GM18861 (cell line): ENCODE data around the gene FXN.
"Not testable (repeated sequence)": the region's sequence is repeated elsewhere in the genome, so short reads cannot be mapped to it uniquely, and the experiment has no call there.

Experiments used
- ATAC-seq: cut with Tn5 transposase; IDR thresholded peaks from one replicate; pipeline ENCODE4 v1.9.1; 2021; ENCODE audit not compliant: unreplicated experiment

FXN gene

DNA sequence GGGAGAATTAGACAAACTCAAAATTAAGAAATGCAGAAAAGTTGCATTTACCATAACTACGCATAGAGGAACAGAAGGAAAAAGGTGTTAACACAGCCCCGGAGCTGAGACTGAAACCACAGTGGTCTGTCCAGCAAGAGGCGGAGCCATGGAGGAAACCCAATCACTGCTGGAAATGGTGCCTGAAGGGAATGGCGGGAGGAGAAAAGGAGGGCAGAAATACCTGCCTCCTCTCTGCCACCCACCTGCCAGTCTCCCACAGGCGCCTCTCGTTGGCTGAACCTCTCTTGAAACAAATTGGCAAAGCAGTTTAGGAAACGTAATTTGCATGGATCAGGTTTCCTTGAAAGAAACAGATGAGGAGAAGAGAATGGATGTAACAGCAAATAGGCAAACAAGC lies 11.9 kb upstream of the FXN start:
- ATAC-seq, result no peak

DNA sequence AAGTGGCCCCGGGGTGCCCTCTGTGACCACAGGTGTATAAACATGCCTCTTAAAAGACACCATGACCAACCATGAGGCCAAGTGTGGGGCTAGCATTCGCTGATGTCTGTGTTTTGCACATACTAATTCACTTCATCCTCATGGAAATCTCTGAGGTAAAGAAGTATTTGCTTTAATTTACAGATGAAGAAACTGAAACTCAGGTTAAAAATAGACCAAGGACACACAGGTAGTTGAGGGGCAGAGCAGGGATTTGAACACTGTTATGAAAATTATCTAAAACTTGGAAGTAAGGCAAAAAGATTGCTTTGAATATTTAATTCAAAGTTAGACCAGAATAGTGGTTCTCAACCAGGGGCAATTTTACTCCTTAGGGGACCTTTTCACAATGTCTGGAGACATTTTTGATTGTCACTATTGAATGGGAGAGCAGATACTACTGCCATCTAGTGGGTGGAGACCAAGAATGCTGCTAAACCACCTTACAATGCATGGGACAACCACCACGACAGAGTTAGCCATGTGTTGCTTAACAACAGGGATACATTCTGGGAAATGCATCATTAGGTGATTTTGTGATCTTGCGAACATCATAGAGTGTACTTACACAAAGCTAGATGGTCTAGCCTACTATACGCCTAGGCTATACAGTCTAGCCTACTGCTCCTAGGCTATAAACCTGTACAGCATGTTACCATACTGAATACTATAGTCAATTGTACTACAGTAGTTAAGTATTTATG lies 8.0 kb upstream of the FXN start:
- ATAC-seq, result peak; percentile 71

DNA sequence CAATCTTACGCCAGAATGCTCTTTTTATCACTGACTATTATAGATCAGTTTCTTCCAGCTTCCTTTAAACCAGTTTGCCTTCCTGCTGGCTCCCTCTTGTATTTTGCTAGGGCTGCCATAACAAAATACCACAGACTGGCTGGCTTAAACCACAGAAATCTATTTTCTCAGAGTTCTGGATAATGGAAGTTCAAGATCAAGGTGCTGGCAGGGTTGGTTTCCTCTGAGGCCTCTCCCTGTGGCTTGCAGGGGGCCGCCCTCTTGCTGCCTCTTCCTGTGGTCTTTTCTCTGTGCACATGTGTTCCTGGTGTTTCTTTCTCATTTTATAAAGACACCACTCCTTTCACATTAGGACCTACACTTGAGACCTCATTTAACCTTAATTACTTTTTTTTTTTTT lies 6.8 kb upstream of the FXN start:
- ATAC-seq, result no peak

DNA sequence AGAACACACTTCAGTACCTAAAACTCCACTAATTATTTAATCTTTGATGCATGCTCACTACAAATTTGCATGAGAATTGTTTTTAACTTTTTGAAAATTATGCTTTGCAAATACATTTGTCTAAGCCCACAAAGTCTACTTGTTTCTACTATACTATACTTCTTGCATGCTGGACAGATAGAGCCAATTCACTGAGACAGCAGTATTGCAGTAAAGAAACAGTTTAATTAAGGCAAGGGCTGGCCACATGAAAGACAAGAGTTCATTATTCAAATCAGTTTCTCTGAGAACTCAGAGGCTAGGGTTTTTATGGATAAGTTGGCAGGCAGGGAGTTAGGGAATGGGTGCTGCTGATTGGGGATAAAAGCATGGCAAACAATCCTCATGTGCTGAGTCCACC lies 6.0 kb upstream of the FXN start:
- ATAC-seq, result no peak

DNA sequence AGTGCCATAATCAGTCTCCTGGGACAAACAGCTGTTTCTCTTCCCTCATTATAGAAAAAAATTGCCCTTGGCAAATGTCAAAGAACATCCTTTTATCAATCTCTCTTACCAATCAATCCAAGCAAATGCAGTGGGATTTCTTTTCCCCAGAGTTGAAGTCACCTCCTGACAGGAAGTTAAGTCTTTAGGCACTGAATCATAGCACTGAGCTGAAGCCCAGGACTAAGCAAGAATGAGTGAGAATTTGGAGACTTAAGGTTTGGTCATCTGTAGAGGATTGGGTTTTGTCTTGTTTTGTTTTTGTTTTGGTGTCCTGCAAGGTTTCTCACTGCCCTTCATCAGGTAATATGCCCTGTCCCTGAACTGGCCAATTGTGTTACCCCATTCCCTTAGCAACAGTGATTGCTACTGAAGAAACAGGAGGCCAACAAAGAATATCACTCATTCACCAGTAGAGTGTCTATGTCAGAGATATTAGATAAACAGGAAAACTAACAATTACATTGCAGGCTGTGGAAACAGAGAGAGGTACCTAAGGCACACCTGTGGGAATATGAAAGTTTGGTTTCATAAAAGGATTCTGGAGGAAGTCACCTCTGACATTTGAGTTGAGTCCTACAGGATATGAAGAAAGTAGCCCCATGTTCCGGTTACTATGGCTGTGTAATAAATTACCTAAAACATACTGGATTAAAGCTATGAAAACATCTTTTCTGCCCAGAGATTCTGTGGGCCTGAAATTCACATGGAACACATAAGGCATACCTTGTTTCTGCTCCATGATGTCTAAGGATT lies 4.5 kb upstream of the FXN start:
- ATAC-seq, result no peak

DNA sequence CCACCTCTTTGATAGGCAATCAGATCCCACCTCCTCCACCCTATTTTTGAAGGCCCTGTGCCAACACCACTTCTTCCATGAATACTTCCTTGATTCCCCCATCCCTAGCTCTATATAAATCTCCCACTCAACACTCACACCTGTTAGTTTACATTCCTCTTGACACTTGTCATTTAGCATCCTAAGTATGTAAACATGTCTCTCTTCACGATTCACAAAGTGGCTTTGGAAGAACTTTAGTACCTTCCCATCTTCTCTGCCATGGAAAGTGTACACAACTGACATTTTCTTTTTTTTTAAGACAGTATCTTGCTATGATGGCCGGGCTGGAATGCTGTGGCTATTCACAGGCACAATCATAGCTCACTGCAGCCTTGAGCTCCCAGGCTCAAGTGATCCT lies 1.5 kb upstream of the FXN start:
- no peak for ATAC-seq

DNA sequence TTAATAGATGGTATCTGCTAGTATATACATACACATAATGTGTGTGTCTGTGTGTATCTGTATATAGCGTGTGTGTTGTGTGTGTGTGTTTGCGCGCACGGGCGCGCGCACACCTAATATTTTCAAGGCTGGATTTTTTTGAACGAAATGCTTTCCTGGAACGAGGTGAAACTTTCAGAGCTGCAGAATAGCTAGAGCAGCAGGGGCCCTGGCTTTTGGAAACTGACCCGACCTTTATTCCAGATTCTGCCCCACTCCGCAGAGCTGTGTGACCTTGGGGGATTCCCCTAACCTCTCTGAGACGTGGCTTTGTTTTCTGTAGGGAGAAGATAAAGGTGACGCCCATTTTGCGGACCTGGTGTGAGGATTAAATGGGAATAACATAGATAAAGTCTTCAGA lies 757 bp downstream of the FXN start:
- peak; percentile 20 for ATAC-seq

DNA sequence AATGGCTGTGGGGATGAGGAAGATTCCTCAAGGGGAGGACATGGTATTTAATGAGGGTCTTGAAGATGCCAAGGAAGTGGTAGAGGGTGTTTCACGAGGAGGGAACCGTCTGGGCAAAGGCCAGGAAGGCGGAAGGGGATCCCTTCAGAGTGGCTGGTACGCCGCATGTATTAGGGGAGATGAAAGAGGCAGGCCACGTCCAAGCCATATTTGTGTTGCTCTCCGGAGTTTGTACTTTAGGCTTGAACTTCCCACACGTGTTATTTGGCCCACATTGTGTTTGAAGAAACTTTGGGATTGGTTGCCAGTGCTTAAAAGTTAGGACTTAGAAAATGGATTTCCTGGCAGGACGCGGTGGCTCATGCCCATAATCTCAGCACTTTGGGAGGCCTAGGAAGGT lies 1.2 kb downstream of the FXN start:
- ATAC-seq, result no peak

DNA sequence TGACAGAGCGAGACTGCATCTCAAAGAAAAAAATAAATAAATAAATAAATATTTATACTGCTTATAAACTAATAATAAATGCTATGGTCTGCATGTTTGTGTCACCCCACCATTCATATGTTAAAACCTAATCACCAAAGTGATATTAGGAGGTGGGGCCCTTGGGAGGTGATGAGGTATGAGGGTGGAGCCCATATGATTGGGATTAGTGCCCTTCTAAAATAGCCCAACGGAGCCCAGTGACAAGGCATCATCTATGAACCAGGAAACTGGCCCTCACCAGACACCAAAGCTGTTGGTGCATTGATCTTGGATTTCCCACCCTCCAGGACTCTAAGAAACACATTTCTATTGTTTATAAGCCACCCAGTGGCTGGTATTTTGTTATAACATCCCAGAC lies 5.1 kb downstream of the FXN start:
- no peak for ATAC-seq

DNA sequence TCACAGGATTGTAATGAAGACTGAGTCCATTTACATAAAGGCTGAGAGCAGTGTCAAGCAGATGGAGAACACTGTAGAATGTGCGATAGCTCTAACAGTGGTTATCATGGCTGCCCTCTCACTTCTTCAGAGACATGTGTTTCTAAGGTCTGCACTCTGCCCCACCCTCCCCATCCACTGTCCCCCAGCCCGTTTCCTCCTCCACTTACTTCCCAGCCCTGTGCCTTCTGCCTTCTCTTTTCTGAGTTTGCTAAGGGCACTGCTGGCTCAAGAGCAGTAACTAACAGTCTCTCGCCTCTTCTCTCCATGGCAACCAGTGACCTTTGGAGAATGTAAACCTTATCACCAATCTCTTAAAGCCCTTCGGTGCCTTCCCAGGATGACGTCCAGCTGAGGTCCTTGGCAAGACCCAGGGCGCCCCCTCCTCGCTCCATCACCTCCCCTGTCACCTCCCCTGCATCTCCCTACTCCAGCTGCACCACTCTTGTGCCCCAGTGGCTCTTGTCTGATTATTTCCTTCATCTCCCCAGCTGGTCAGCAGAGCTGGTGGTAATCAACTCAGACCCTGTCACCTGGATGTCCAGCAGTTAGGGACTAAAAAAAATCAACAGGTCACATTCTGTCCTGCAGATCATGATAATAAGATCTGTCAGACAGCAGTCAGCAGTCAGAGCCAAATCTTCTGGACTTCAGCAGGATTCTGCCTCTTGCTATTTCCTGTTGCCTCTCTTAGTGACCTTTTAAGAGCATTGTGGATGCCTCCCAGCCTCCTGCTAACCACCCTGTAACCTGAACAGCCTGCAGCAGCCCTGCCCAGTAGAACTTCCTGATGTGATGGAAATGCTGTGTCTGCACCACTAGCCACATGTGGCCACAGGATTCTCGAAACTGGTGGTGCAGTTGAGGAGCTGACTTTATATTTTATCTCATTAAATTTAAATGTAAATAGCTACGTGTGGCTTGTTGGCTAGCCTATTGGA lies 9.0 kb downstream of the FXN start:
- no peak for ATAC-seq

DNA sequence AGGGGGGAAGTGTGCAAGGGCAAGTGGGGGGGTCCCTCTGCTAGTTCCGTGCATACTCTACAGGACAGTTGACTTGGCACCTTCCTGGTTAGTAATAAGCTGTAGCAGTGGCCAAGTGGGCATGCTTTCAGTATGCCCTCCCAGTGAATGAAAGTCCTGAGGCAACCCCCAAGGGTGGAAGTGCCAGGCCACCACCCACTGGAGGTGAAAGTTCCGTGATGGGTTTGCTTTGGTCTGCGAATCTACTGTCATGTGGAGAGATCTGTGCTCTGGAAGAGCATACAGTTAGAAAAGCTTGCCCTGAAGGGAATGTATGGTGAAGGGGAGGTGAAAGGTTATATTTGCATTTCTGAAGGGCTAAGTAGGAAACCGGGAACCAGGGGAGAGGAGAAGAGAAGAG lies 10.3 kb downstream of the FXN start:
- no peak for ATAC-seq

DNA sequence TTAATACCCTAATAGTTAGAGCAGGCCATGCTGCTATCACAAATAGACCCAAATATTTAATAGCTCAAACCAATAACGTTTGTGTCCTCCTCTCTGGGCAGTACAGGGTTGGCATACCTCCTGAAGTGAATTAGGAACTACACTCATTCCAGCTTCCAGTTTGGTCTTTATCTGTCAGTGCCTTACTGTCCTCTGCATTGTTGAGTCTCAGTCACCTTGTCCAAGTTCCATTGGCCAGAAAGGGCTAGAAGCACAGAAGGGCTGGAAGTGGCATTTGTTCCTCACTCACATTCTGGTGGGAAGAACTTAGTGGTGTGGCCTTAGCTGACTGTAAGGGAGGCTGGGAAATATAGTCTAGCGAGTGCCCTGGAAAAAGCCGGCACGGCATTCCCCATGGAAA lies 11.2 kb downstream of the FXN start:
- ATAC-seq, result no peak

DNA sequence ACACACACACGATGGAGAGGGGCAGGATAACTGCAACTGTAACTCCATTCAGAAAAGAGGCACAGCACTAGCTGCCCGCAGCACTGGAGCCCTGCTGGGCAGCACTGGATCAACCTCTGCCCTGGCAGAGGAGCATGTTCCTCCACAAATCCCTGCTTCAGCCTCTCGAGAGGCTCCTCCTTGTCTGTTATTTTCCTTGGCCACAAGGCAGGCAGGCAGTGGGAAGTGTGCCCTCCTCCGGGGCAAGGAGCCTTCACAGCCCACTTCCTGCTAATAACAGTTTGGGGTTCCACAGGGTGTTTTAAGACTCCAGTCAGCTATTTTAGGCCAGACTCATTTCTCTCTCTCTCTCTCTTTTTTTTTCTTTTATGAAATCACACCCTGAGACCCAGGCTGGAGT lies 11.8 kb downstream of the FXN start:
- ATAC-seq, result no peak

DNA sequence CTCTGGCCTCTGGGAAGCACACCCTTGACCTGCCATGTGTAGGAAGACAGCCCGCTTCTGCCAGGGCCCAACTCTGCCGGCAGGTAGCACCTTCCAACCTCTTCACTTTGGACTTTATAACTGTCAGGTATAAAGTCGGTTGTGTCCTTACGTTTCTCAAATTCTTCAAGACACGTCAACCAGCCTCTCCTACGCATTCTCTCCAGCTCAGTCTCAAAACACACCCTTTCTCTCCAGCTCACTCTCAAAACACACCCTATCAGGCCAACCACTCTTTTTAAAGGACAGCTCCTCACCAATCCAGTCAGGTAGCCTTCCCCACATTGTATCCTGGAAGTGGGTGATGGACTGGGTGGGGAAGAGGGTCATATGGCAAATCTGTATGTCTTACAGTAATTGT lies 13.5 kb downstream of the FXN start:
- no peak for ATAC-seq

DNA sequence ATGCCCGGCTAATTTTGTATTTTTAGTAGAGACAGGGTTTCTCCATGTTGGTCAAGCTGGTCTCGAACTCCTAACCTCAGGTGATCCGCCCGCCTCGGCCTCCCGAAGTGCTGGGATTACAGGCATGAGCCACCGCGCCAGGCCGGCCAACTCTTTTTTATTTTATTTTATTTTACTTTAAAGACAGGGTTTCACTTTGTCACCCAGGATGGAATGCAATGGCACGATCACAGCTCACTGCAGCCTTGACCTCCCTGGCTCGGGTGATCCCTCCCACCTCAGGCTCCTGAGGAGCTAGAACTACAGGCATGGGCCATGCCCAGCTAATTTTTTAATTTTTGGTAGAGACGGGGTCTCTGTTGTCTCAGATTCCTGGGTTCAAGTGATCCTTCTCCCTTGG lies 15.4 kb downstream of the FXN start:
- not testable (repeated sequence) for ATAC-seq

DNA sequence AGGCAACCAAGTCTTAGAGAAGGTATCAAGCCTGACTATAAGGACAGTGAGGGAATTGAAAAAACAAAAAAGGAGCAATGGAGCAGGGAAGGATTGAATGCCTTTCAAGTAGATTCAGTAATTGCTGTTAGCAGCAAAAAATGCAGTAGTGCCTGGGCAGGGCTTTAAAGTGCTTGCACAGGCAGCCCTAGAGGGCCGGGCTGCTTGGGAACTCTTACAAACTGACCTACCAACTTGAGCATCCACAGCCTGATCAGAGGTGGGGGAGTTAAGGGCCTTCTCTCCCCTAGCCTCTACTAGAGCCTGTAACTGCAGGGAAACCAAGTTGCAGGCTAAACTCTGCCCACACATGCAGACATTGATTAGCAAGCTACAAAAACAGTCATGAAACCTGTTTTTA lies 19.4 kb downstream of the FXN start:
- ATAC-seq, result no peak

DNA sequence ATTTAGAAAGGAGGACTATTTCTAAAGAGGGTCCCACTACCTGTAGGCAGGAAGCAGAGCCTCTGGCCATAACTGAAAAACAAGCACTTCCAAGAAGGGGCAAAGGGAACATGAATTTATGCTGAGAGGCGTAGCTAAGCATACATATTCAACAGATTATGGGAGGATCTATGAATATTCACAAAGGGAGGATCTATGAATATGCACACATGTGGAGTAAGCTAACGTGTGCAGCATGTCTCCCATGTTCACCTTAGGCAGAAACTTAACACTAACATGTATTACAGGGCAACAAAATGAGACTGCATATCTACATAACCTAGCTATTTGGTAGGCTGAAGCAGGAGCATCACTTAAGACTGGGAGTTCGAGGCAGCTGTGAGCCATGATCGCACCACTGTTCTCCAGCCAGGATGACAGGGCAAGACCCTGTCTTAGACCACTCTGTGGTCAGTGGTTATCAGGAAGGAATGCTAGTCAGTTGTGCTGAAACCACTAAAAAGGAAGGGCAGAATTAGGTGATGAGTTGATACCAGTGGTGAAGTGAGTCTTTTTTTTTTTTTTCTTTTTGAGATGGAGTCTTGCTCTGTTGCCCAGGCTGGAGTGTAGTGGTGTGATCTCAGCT lies 20.8 kb downstream of the FXN start:
- ATAC-seq, result no peak

DNA sequence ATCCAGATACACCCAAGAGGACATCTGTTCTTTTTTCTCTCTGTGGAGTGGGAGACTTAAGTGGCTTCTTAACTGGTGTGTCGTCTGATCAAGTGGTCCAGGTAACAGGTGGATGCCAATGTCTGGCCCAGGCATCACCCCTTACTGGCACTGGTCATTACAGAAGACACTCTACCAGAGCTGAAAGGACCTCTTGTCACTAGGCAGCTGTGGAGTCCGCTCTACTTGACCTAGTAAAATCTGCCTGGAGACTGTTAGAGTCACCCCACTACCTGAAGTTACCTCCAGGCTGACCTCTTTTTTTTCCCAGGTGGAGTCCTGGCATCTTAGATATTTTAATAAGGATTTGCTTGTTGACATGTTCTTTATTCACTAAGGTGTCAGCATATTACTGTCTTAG lies 22.5 kb downstream of the FXN start:
- no peak for ATAC-seq

DNA sequence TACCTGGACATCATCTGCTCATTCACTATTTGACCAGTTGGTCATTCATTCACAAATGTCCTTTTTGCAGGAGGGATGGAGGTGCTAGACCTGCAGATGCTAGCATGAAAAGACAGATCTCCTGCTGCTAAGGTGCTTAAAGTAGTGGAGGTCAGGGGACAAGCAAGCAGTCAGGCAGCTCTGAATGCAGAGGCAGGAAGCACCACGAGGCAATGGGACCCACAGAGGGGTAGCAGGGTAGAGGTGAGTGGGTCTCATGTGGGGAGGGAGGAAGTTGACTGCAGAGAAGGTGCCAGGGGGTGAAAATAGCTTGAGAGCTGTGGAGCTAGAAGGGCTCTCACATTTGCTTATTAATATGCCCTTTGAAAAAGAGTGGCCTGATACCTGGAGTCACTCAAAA lies 25.2 kb downstream of the FXN start:
- ATAC-seq, result no peak

DNA sequence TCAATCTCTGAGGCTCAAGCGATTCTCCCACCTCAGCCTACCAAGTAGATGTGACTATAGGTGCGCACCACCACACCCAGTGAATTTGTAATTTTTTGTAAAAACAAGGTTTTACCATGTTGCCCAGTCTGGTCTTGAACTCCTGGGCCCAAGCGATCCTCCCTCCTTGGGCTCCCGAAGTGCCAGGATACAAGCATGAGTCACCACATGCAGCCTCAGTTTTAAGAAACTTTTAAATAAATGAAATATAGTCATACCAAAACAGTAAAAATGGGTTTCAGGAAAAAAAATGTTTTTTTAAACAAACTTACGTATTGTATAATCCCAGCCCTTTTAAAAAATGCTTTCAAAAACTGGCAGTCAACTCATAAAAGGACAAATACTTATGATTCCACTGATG lies 26.6 kb downstream of the FXN start:
- ATAC-seq, result no peak

DNA sequence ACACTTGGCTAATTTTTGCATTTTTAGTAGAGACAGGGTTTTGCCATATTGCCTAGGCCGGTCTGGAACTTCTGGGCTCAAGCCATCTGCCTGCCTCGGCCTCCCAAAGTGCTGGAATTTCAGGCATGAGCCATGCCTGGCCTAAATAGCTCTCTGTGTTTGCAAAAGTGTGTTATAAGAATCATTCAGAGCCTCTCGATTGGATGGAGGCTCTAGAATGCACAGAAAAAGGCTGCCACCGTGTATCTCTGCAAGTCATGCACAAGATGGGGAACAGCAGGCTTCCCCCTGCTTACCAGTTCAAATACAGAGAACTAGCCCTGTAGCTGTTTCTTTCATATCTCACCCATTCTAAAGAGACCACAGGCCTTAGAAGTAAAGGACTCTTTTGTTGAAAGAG lies 28.3 kb downstream of the FXN start:
- ATAC-seq, result no peak
